Astrocyte of the spinal cord (primary cell): Measurements from ENCODE around the gene ANAPC16.

Experiments used
- DNase-seq: peaks from one replicate; pipeline ENCODE4 v3.0.0; 2011; ENCODE audit warnings: low read depth, low spot score
- H3K4me3 ChIP-seq: 2 replicates; pipeline ENCODE4 v1.5.1; 2011; ENCODE audit warnings: low read depth, mild to moderate bottlenecking, low read length, moderate library complexity
- in situ Hi-C: cut with HindIII; loops from 2 replicates; pipeline ENCODE4 v1.10.0; 2017; ENCODE audit warnings: low sequenced_read_pairs
- TF ChIP-seq, protein P1 (sequence below): IDR thresholded peaks from 2 replicates; pipeline ENCODE4 v1.5.1; 2012; ENCODE audit warnings: low read depth, mild to moderate bottlenecking, low read length, inconsistent platforms

ANAPC16 gene

DNA sequence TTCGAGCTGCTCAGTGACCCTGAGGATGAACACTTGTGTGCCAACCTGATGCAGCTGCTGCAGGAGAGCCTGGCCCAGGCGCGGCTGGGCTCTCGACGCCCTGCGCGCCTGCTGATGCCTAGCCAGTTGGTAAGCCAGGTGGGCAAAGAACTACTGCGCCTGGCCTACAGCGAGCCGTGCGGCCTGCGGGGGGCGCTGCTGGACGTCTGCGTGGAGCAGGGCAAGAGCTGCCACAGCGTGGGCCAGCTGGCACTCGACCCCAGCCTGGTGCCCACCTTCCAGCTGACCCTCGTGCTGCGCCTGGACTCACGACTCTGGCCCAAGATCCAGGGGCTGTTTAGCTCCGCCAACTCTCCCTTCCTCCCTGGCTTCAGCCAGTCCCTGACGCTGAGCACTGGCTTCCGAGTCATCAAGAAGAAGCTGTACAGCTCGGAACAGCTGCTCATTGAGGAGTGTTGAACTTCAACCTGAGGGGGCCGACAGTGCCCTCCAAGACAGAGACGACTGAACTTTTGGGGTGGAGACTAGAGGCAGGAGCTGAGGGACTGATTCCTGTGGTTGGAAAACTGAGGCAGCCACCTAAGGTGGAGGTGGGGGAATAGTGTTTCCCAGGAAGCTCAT lies 59.0 kb downstream of the ANAPC16 start:
- peak overlapping the region; percentile 96 for H3K4me3 ChIP-seq
- peak; percentile 76 for DNase-seq
- in situ Hi-C loops: no loop called here
- TF ChIP-seq, protein P1, sequence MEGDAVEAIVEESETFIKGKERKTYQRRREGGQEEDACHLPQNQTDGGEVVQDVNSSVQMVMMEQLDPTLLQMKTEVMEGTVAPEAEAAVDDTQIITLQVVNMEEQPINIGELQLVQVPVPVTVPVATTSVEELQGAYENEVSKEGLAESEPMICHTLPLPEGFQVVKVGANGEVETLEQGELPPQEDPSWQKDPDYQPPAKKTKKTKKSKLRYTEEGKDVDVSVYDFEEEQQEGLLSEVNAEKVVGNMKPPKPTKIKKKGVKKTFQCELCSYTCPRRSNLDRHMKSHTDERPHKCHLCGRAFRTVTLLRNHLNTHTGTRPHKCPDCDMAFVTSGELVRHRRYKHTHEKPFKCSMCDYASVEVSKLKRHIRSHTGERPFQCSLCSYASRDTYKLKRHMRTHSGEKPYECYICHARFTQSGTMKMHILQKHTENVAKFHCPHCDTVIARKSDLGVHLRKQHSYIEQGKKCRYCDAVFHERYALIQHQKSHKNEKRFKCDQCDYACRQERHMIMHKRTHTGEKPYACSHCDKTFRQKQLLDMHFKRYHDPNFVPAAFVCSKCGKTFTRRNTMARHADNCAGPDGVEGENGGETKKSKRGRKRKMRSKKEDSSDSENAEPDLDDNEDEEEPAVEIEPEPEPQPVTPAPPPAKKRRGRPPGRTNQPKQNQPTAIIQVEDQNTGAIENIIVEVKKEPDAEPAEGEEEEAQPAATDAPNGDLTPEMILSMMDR: peak; percentile 75

DNA sequence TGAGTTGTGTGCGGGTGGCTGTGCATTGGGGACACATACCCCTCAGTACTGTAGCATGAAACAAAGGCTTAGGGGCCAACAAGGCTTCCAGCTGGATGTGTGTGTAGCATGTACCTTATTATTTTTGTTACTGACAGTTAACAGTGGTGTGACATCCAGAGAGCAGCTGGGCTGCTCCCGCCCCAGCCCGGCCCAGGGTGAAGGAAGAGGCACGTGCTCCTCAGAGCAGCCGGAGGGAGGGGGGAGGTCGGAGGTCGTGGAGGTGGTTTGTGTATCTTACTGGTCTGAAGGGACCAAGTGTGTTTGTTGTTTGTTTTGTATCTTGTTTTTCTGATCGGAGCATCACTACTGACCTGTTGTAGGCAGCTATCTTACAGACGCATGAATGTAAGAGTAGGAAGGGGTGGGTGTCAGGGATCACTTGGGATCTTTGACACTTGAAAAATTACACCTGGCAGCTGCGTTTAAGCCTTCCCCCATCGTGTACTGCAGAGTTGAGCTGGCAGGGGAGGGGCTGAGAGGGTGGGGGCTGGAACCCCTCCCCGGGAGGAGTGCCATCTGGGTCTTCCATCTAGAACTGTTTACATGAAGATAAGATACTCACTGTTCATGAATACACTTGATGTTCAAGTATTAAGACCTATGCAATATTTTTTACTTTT lies 59.7 kb downstream of the ANAPC16 start:
- TF ChIP-seq, protein P1: no peak
- peak overlapping the region; percentile 96 for H3K4me3 ChIP-seq
- DNase-seq: peak; percentile 37
- in situ Hi-C loops: no loop called here

DNA sequence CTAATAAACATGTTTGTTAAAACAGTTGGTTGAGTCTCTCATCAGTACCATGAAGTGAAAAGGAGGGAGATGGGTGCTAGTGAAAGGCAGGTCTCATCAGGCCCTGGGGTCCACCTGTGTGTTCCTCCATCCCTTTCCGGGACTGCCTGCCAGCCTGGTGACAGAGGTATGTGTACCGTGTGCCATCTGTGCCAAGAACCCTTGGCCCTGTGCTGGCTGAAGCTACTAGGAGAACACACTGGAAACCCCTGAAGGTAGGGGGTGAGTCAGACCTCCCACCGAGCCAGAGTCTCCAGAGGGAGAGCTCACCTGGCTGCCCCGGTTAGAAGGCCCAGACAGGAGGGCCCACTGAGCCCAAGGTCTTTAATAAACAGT lies 60.2 kb downstream of the ANAPC16 start:
- DNase-seq: peak; percentile 35
- peak overlapping the region; percentile 96 for H3K4me3 ChIP-seq
- in situ Hi-C loops: no loop called here
- TF ChIP-seq, protein P1: no peak

DNA sequence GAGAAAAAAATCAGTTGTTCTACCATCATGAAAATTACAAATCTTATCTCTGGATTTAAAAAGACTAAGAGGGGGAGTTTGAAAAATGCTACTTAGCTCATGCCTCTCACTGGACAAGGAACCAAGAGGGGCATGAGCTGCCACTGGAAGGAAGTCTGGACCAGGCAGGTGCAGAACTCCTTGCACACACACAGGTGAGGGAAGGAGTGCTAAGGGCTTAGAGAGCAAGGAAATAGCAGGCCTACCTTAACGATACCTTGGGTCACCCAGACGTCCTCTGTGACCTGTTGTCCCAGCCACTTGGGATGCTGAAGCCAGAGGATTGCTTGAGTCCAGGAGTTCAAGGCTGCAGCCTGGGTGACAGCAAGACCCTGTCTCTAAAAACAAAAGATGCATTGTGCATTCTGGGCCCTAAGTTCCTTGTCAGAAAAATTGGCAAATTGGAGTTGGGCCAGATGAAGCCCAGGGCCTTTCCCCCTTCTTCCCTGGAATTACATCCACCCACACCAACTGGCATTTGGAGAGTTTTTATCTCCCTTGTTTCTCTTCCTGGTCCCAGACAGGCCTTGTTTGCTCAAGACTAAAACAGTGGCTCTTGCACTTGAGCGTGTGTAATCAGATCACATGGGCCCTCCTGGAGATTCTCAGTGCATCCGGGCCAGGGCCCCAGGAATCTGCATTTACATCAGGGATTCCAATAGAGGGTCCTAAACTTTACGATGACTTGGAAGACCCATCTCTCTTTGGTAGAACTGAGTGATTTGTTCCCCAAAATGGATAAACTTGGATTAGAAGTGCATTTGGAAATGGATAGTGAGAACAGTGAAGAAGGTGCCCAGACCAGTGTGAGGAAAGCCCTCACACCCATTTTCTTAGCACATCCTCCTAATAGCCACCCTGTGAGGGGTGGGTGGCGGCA lies 60.9 kb downstream of the ANAPC16 start:
- TF ChIP-seq, protein P1: no peak
- peak overlapping the region; percentile 96 for H3K4me3 ChIP-seq
- in situ Hi-C loops: no loop called here
- DNase-seq: peak; percentile 86

DNA sequence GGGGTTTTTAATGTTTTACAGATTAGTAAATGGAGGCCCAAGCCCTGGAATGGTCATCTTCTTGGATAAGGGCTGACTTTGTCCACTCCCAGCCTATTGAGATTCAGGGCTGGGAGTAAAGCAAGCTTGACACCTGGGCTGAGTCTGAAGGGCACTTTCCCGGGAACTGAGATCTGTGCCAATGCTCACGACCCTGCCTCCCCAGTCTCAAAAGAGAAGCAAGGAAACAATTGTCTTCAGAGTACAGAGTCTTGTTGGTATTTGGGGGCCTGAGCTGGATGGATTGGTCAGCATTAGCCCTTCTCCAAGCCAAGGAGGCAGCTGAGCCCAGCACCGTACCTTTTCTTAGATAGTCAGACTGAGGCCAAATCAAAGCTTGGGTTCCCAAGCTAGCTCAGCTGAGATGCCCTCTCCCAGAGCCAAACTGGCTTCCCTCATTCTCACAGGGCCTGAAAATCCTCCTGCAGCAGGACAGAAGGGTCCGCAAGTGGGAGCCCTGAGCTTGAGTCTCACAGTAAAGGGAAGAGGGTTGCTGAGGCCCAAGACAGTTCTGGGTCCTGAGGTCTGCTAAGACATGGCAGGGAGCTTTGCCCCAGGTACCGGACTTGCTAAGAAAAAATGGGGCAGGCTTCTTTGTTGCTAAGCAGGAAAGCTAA lies 61.7 kb downstream of the ANAPC16 start:
- in situ Hi-C loops: no loop called here
- no peak overlapping the region for H3K4me3 ChIP-seq
- DNase-seq: no peak
- TF ChIP-seq, protein P1: no peak

DNA sequence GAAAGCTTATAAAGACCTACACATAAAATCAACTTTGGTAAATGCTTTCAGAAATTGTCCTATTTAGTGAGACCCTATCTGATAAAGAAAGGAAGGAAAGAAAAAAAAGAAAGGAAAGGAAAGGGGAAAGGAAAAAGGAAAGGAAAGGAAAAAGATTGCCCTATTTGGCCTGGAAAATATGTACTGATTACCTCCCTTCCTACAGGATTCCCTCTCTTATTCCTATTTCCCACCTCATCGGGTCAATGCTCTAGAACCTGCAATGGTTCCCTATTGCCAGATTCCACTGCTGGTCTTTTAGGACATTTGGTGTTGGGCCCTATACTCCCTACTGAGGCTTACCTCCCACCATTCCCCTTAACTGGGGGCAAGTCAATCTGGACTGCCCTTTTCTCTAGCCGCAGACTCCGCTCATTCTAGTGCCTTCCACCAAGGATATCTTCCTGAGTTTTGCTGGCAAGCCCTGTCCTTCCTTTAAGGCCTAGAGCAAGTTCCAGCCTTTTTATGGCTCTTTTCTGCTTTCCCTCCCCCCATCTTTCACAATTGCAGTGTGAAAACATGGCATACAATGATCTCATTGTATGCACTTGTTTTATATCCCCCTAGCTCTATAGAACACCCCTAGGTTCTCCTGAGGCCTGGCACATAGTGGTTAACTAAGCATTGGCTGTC lies 62.3 kb downstream of the ANAPC16 start:
- in situ Hi-C loops: no loop called here

More for the DNA sequence above, 62.3 kb downstream of the ANAPC16 start:
- peak; percentile 45 for DNase-seq
- no peak overlapping the region for H3K4me3 ChIP-seq
- TF ChIP-seq, protein P1: no peak
